Iris pigment epithelial cell (primary cell): ENCODE data around the gene MDFIC2.
A peak's percentile ranks its signal among the peaks of the same experiment; 100 is the strongest.
"Not testable (repeated sequence)": the region's sequence is repeated elsewhere in the genome, so short reads cannot be mapped to it uniquely, and the experiment has no call there.

Experiments used
- DNase-seq: peaks from one replicate; pipeline ENCODE4 v3.0.0-alpha.2; 2011; ENCODE audit warnings: low read depth

The MDFIC2 gene

GRCh38 chr3:70256566-70256965, 55.9 kb downstream of the MDFIC2 start:
- DNase-seq = no peak

- DNase-seq = no peak
Measured at GRCh38 chr3:70250492-70250891, 61.9 kb downstream of the MDFIC2 start.

- DNase-seq = peak; percentile 79
Measured at GRCh38 chr3:70249509-70250160, 62.8 kb downstream of the MDFIC2 start.

- DNase-seq = no peak
Measured at GRCh38 chr3:70248856-70249255, 63.6 kb downstream of the MDFIC2 start.

GRCh38 chr3:70247955-70248354, 64.5 kb downstream of the MDFIC2 start:
- peak; percentile 28 for DNase-seq

- no peak for DNase-seq
Measured at GRCh38 chr3:70245746-70246525, 66.5 kb downstream of the MDFIC2 start.

- DNase-seq = no peak
Measured at GRCh38 chr3:70244422-70244821, 68.0 kb downstream of the MDFIC2 start.

GRCh38 chr3:70242297-70242882, 70.0 kb downstream of the MDFIC2 start:
- DNase-seq = no peak

GRCh38 chr3:70233812-70234211, 78.6 kb downstream of the MDFIC2 start:
- no peak for DNase-seq

- DNase-seq = no peak
Measured at GRCh38 chr3:70233112-70233511, 79.3 kb downstream of the MDFIC2 start.

GRCh38 chr3:70231266-70231701, 81.2 kb downstream of the MDFIC2 start:
- DNase-seq = no peak

- DNase-seq = no peak
Measured at GRCh38 chr3:70227437-70227836, 85.0 kb downstream of the MDFIC2 start.

GRCh38 chr3:70225146-70225545, 87.3 kb downstream of the MDFIC2 start:
- DNase-seq = no peak

- no peak for DNase-seq
Measured at GRCh38 chr3:70224337-70224736, 88.1 kb downstream of the MDFIC2 start.

GRCh38 chr3:70218471-70218870, 94.0 kb downstream of the MDFIC2 start:
- DNase-seq = no peak

GRCh38 chr3:70211274-70211673, 101.2 kb downstream of the MDFIC2 start:
- not testable (repeated sequence) for DNase-seq

GRCh38 chr3:70201975-70202374, 110.5 kb downstream of the MDFIC2 start:
- no peak for DNase-seq

- no peak for DNase-seq
Measured at GRCh38 chr3:70189884-70190473, 122.5 kb downstream of the MDFIC2 start.

GRCh38 chr3:70186221-70186620, 126.2 kb downstream of the MDFIC2 start:
- no peak for DNase-seq

GRCh38 chr3:70185661-70186060, 126.8 kb downstream of the MDFIC2 start:
- no peak for DNase-seq

GRCh38 chr3:70183781-70184504, 128.5 kb downstream of the MDFIC2 start:
- DNase-seq = no peak

- no peak for DNase-seq
Measured at GRCh38 chr3:70182166-70182565, 130.3 kb downstream of the MDFIC2 start.
